HG02870 (cell line): ENCODE results near the gene RYK.

Source experiments
- ATAC-seq: cut with Tn5 transposase; IDR thresholded peaks from one replicate; pipeline ENCODE4 v1.9.1; 2021; ENCODE audit warnings: mild to moderate bottlenecking, moderate library complexity; ENCODE audit not compliant: unreplicated experiment

Gene RYK

GRCh38 chr3:134155446-134155845 lies 95.2 kb downstream of the RYK start:
- ATAC-seq, result no peak

- no peak for ATAC-seq
Measured at GRCh38 chr3:134153761-134154160, 96.9 kb downstream of the RYK start.

- no peak for ATAC-seq
Measured at GRCh38 chr3:134150476-134150875, 100.2 kb downstream of the RYK start.

GRCh38 chr3:134149286-134149685 lies 101.4 kb downstream of the RYK start:
- no peak for ATAC-seq

GRCh38 chr3:134148534-134148933 lies 102.1 kb downstream of the RYK start:
- no peak for ATAC-seq

GRCh38 chr3:134147411-134147810 lies 103.2 kb downstream of the RYK start:
- no peak for ATAC-seq

GRCh38 chr3:134146666-134147065 lies 104.0 kb downstream of the RYK start:
- ATAC-seq, result no peak

GRCh38 chr3:134145183-134145582 lies 105.5 kb downstream of the RYK start:
- no peak for ATAC-seq

- no peak for ATAC-seq
Measured at GRCh38 chr3:134144694-134145093, 106.0 kb downstream of the RYK start.

GRCh38 chr3:134143828-134144401 lies 106.7 kb downstream of the RYK start:
- no peak for ATAC-seq

- no peak for ATAC-seq
Measured at GRCh38 chr3:134136604-134137003, 114.1 kb downstream of the RYK start.

GRCh38 chr3:134134698-134135415 lies 115.8 kb downstream of the RYK start:
- ATAC-seq, result no peak

- ATAC-seq, result no peak
Measured at GRCh38 chr3:134134240-134134639, 116.4 kb downstream of the RYK start.

GRCh38 chr3:134132961-134133360 lies 117.7 kb downstream of the RYK start:
- no peak for ATAC-seq

- no peak for ATAC-seq
Measured at GRCh38 chr3:134126153-134126552, 124.5 kb downstream of the RYK start.

- ATAC-seq, result no peak
Measured at GRCh38 chr3:134114726-134115125, 135.9 kb downstream of the RYK start.

GRCh38 chr3:134111616-134112015 lies 139.0 kb downstream of the RYK start:
- ATAC-seq, result no peak

GRCh38 chr3:134110963-134111362 lies 139.7 kb downstream of the RYK start:
- no peak for ATAC-seq
